ENCODE results near the gene ARHGEF10L.

ARHGEF10L gene

DNA sequence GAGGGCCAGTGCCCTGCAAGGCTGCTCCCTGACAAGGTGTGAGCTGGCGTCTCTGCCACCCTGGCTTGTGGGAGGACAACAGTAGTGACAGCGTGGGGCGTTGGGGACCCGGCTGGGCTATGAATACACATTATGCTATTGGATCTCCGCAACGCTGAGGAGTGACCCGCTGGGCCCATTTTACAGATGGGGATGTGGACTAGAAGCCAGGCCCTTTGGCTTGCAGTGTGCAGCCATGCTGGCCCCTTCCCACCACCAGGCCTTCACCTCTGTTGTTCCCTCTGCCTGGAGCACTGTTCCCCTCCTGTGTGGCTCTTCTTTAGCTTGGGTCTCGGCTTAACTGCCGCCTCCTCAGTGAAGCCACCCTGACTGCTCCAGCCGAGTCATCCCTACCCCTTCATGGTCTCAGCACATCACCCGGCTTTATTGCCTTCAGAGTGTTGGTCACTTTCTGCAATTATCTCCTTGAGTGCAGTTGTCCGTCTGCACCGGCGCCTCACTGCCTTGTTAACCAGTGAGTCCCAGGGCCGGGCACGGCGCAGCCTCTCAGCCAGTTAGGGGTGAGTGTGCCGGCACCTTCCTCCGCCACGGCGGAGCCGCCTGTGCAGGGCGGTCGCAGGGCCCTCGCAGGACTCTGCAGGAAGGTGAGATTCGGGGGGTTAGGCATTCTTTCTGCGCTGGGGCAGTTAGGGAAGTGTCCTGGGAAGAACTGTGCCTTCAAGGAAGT lies 131.3 kb downstream of the ARHGEF10L start:
- DNase-seq: no peak

DNA sequence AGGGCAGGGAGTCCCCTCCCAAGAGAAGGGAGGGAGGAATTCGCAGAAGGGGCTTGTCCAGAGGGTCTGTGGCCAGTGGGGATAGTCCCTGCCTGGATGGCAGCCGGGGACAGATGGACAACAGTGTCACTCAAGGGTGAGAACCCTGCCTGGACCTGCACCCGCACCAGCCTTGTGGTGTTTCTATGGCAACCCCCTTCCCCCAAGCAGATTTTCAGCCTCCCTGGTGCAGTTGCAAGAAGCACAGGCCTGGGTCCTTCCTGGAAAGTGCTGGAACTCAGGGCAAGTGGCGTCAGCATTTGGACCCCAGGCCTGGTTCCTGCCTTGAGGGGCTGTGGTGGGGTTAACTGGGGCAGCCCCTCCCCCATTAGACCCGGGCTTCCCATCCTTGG lies 131.8 kb downstream of the ARHGEF10L start:
- DNase-seq: peak in 10 of 56 donors; percentile 12 to 34 (median 25)

DNA sequence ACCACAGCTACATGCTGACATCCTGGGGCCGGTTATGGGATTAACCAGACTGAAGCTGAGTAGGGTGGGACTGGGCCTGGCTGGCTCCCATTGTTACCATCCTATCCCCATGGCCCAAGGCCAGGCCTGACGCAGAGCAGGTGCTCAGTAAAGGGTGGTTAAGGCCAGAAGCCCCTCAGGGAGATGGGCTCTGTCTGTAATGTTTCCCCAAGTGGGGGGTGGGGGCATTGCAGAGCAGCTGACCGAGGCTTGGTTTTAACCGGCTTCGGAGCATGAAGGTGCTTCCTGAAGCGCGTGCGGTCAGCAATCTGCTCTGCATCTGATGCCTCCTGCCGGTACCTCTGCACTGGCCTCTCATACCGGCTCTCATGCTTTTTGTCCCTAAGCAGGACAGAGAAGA lies 132.2 kb downstream of the ARHGEF10L start:
- DNase-seq: no peak

DNA sequence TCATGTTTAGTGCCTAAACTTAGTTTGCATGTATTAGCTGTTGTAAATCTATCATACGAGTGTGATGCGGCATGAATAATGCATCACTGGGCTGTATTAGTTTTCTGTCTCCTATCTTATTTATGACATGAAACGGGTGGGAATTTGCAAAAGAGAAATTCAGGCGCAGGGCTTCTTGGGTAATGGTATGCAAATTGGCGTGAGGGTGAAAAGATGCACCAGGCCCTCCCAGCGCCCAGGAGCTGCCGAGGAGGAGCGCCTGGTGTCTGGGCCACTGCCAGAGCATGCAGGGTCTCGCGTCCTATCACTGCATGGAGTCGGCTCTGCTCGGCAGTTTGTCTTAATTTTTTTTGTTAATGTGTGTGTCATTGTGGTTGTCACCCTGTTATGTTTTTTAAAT lies 132.7 kb downstream of the ARHGEF10L start:
- no peak for DNase-seq

DNA sequence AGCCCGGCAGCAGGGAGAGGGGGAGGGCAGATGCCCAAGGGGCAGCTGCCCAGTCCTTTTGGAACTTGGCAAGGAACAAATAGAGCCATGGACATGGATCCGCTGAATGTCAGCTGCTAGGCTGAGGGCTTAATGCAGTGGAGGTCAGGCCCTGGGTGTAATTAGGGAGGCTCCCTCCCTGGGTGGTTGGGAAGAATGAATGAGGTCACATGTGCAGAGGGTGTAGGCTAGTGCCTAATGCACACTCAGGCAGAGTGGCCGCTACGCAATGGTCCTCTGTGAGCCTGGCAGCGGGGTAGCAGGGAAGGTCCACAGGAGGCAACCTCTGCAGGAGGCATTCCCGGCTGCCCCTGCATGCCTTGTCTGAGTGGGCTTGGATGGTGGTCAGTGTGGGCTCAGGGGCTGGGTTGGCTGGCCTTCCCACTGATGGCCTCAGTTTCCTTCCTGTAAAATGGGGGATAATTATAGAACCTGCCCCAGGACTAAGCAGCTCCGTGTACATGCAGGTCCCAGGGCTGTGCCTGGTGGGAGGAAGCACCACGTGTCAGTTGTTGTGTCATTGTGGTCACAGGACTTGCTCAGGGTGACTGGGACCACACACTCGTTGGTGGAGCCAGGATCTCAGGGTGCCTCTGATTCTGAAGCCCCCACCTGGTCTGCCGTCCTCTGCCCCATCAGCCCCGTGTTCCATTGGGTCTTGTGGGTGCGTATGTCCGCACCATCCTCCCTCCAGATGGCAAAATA lies 134.0 kb downstream of the ARHGEF10L start:
- DNase-seq: peak in 21 of 56 donors; percentile 13 to 58 (median 32)

DNA sequence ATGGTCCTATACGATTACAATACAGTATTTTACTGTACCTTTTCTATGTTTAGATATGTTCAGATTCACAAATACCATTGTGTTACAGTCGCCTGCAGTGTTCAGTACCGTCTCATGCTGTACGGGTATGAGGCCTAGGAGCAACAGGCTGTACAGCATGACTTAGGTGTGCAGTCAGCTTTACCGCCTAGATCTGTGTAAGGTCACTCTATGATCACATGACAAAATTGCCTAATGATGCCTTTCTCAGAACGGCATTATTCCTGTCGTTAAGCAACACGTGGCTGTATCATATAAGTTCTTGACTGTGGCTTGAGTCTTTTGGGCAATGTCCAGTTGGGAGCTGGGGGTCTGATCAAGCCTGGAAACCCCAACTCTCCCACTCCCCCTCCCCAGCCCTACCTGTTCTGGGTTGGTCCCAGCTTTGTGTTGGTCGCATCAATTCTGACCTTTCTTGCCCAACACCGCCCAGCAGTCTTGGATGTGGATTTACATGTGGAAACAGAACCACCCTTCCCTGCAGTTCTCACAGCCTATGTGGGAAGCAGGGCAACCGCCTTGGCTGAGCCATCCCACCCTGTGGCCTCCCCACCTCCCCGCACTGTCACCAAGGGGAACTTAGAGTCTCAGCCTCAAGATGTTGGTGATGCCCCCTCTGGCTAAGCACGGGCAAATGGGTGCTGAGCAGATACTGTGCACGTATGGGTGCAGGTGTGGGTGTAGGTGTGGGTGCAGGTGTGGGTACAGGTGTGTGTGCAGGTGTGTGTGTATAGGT lies 135.4 kb downstream of the ARHGEF10L start:
- no peak for DNase-seq

DNA sequence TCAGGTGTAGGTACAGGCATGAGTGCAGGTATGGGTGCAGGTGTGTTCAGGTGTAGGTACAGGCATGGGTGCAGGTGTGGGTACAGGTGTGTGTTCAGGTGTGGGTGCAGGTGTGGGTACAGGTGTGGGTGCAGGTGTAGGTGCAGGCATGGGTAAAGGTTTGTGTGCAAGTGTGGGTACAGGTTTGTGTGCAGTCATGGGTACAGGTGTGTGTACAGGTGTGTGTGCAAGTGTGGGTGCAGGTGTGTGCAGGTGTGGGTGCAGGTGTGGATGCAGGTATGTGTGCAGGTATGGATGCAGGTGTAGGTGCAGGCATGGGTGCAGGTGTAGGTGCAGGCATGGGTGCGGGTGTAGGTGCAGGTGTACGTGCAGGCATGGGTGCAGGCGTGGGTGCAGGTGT lies 136.2 kb downstream of the ARHGEF10L start:
- DNase-seq: no peak

DNA sequence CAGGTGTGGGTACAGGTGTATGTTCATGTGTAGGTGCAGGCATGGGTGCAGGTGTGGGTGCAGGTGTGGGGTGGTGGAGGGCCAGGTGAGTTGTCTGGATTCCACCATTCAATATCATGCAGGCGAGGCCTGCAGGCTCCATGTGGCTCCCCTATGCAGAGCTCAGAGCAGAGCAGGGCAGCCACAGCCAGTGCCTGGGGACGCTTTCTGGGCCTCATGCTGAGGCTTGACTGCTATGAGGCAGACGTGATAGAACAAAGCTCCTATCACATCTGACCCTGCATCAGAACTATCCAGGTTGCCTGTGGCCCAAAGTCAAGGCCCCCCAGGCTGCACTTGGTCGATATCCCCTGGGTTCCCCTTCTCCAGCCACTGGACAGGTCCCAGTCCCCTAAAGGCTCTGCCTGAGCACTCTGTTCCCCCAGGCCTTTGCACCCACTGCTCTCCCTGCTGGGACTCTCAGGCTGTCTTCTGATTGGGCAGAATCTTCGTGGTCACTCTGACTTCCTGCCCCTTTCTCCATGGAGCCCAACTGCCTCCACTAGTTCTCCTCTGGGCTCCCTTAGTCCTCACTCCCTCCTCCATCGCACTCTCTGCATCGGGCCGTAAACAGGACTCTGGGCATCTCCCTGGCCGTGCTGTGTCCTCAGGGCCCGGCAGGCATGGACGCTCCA lies 137.0 kb downstream of the ARHGEF10L start:
- DNase-seq: no peak

DNA sequence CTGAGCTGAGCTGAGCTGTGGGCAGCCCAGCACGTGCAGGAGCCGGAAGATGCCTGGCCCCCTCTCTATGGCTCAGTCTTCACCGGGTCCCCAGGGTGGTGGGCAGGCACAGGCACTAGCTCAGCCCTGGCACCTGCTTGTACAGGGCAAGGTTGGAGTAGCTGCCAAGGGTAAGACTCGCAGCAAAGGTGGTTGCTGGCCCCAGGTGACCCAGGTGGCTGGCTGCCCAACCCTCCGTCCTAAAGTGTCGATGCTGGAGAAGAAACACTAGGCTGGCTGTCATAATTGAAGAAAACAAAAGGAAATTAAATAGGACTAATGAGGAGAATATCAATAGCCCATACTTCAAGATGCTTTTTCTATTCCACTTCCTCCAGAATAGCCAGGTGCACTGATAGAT lies 138.5 kb downstream of the ARHGEF10L start:
- no peak for DNase-seq

DNA sequence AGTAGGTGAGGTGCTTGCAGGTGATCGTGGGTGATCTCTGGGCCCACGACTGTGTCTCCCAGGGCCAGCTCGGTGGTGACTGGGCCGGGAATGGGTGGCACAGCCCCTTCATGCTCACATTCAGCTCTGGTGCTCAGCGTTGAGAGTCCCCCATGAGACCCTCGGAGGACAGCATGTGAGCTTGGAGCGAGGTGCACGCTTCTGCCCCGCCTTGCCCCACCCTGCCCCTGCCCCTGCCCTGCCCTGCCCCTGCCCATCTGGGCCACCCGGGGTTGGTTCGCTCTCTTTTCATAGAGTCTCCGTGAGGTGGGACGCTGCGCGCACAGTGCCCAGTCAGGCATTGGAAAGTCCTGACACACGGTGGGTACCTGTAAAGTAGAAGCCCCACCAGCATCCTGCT lies 140.4 kb downstream of the ARHGEF10L start:
- DNase-seq: no peak

DNA sequence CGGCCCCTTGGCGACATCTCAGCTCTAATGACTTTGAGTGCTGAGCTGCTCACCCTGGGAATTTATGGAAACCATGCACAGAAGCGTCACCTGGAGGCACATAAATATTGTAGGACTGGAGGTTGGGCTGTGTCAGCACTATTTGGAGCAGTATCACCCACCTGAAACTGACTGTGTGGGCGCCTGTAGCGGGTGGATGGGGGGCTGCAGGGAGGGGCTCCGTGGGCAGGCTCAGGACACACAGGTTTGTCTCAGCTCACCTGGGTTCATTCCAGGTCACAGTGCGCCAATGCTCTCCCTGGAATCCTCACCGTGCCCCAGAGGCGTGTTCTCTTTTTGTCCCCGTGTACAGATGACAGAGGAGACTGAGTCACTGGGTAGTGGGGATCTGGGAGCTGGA lies 140.8 kb downstream of the ARHGEF10L start:
- peak in 9 of 56 donors; percentile 3 to 49 (median 28) for DNase-seq

DNA sequence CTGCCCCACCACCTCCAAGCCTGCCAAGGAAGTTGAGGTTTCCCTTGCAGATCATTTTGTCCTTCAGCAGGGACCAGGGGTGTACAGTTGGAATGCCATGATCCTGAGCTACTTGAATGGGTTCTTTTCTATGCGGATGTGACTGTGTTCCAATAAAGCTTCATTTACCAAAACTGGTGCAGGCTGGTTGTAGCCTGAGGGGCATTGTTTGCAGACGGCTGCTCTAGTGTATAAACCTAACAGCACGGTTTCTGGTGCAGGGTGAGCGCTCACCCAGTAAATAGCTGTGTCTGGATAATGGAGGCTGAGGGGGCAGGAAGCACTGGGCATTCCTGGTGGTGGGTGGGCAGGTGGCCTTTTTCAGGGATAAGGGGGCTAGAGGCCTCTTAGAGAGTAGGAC lies 142.9 kb downstream of the ARHGEF10L start:
- no peak for DNase-seq

DNA sequence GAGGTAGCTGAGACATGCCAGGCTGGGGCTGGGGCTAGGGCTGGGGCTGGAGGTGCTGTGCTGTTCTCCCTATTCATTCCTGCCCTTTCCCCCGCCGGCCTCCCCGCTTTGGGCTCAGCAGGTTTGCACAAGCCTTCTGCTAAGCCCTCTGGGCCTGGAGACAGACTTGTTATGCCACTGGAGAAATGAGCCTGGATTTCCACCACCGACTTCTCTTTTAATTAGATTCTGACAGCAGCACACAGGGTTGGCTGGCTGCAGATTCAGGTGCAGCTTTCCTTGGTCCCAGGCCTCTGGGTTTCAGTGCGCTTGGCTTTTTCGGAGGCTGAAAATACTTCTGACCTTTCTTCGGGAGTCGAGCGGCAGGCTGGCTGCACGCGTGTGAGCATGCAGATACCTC lies 144.1 kb downstream of the ARHGEF10L start:
- no peak for DNase-seq

DNA sequence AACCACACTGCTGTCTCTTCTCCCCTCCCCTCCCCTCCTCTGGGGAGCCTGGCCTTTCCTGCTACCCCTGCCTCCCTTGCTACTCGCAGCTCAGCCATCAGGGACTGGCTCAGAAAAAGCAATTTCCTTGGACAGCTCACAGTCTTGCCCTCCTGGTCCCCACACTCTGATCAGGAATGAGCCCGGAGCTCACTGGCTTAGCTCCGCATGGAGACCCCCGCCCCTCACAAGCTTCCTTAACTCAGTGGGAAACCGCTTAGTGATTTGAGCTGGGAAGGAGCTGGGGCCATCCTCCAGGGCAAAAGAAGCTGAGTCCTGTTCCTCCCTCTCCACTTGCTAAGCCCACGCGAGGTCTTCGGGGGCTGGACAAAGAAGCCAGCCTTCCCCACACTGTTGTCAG lies 145.3 kb downstream of the ARHGEF10L start:
- DNase-seq: no peak

DNA sequence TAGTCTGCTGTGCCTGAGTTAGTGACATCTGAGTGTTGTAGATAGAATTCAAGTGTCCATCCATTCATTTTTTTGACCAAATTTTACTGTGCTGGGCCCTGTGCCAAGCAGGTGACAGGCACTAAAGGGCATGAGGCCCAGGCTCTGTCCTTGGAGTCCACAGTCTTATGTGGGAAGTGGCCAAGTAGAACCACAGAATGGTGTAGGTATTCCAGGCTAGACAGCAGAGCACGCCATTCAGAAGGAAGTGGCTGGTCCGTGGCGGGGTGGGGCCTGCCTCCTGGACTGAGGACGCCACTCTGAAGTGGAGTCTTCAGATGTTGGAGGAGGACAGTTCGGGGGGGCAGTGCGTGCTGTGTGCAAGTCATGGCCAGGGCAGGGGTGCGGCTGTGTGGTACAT lies 146.8 kb downstream of the ARHGEF10L start:
- DNase-seq: no peak

DNA sequence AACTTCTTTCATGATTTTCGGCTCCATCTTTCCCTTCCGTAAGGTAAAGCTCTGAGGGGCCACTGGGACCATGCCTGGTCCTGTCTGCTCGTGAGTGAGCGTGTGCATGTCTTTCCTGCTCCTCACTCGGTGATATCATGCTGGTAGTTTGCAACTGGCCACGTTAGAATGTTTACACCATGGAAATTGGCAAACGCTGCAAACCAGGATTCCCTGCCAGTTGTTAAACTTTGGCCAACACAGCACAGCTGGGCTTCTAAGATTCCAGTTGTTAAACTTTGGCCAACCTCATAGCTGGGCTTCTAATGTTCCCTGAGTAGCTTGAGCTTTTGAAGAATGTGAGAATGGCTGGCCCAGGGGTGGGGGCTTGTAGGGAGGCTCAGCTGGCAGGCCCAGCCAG lies 147.6 kb downstream of the ARHGEF10L start:
- DNase-seq: no peak

DNA sequence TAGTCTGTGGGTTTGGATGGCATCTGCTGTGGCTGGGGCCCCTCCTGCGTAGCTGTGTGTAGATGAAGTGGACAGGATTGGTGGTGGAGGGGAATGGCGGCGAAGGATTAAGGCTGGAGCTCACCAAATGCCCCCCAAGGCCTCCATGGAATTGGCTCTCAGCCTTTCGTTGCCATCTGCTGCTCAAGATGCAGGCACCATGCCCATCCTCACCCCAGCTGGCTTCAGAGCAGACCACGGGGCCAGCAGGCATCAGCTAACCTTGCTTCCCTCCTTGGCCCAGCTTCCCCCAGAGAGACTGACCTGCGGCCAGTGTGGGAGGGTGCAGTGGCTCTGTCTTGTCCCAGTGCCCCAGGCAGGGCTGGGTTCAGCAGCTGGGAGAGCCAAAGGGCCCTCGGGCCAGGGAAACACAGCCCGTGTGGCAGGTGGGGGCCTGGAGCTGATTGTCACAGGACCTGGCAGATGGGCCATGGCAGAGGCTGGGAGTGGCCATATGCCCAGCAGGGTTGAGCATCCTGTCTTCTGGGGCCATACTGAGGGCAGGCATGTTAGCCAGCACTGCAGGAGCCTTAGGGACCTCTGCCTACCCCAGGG lies 148.8 kb downstream of the ARHGEF10L start:
- peak in 5 of 56 donors; percentile 6 to 29 (median 18) for DNase-seq

DNA sequence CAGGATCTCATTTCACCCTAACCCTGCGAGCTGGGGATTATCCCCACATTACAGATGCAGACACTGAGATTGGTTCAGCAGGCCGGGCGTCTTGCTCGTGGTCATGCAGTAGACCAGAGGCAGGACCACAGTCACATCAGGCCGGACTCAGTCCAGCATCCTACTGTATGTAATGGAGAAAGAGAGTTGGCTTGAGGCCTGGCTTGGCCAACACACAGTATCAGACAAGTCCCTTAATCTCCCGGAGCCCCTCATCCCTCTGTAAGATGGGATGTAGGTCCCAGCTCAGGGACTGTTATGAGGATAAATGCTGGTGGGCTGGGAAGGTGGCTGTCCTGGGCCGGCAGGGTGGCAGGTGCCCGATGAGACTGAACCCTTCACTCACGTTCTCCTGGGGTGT lies 149.5 kb downstream of the ARHGEF10L start:
- DNase-seq: no peak

DNA sequence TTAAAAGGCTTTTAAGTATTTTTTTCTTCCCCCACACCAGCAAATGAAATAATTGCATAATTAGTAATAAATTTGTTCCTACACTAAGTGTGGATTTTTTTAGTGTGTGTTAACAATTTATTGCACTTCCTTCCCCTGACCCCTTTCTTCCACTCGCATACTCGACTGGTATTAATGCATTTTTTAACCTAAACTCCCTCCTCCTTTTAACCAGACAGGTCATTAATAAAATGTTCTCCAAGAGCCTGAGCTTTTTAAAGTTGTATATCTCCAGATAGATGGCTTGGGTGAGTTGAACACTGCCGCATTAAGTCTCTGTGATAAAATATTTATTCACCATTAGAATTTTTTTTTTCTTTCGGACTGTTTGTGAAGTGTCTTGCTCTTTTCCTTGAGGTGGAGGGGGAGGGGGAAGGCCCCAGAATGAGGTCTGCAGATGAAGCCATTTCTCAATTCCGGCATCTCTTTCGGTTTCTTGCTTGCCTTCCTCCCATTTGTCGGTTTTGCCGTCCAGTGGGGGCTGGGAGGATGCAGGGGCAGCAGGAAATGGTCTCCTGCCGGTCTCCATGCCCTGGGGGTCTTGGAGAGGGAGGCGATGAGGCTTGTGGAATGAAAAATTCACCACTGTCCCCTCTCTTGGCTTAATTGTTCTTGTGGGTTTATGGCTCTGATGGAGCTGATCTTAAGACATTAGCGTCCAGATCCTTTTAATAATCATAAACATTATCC lies 151.6 kb downstream of the ARHGEF10L start:
- no peak for DNase-seq

DNA sequence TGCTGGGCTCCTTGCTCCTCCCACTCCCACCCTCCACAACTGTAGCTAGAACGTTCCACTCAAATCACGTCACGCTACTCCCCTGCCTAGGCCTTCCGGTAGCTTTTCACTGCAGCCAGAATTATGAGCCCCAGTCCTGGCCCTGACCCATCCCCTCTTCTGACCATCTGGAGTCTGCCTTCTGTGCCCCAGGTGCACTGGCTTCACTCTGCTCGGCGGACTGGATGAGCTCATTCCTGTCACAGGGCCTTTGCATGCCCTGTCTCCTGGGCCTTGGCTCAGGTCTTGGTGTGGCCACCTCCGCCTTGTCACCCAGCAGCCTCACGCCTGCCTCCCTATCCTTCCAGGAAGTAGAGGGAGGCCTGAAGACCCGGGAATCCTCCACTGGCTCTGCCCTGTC lies 153.1 kb downstream of the ARHGEF10L start:
- no peak for DNase-seq
